ENCODE measurements around the gene KIFC1. TPM values are rescaled to one million over a fixed set of nuclear protein-coding genes. Genes with fewer than 3 reads are reported as not detected.
"Not testable (repeated sequence)": the region's sequence is repeated elsewhere in the genome, so short reads cannot be mapped to it uniquely, and the experiment has no call there.

Gene KIFC1
- total and polyA plus RNA-seq, 9 of the 15 experiments (the other 6 are each of a cell fraction or from before 2014, with no cell fraction given), result 1.3 to 95.2 (median 76.9) TPM

DNA sequence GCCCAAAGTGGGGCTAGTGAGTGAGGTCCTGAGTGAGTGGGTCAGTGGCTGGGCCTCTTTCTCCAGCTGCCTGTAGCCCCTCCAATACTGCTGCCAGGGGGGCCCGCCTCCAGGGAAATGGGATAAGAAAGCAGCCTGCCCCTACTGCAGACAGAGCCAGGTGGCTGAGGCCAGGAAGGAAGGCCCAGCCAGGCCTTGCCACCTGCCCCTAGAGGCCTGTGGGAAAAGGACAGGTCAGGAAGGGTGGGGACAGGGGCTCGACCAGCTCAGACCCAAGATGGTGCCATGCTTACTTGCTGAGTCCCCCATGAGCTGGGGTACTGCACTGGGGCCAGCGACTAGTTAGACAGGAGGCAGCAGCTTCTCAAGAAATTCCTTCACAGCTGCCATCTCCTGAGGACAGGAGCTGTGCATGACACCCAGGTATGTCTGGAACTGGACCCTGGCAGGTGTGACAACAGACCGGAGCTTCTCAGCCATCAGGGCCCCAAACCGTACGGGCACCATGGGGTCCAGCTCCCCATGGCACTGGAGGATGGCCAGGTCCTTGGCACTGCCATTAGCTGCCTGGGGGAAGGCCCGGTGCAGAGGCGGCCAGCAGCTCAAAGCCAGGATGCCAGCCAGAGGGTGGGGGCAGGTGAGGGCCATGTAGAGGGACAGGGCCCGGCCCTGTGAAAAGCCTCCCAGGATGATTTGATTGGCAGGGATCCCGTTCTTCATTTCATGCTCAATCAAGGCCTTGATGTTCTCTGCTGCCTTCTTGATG, 26.2 kb upstream of the KIFC1 start:
- H3K4me2 ChIP-seq (ENCODE audit: insufficient read depth, low read length); H3K36me3 ChIP-seq (ENCODE audit: control insufficient read depth, insufficient read depth, low read length); in situ Hi-C loops (cut with MboI); BruUV-seq (replicated peaks); H3K9me1 ChIP-seq (ENCODE audit: control insufficient read depth, insufficient read depth, low read length); H3K9me3 ChIP-seq (replicated peaks; ENCODE audit: control insufficient read depth, insufficient read depth, low read depth, low read length); intact Hi-C loops (cut with micrococcal nuclease); FAIRE-seq; H3K27me3 ChIP-seq (ENCODE audit: control insufficient read depth in 2 of 2, insufficient read depth in 2 of 2, low read length in 2 of 2); H3K4me3 ChIP-seq; H3K79me2 ChIP-seq (ENCODE audit: control insufficient read depth, insufficient read depth, low read length); H4K20me1 ChIP-seq (replicated peaks; ENCODE audit: control insufficient read depth, insufficient read depth, low read length); TF ChIP-seq NR2C2 (CRISPR knock-in tag; IDR thresholded peaks at IDR 0.05); BRCA1 (IDR thresholded peaks at IDR 0.05); CREB1 (IDR thresholded peaks at IDR 0.05): not testable (repeated sequence)
- POLR2A ChIA-PET, result interaction anchor here (0.6 to 1.7 kb wide), 6 partner anchors 9 to 395 kb away, joined by 3 to 9 read pairs (median 4); no protein-coding TSS in a partner anchor
- H3K9ac ChIP-seq (ENCODE audit: insufficient read depth in 1 of 2, low read depth in 2 of 2, low read length in 2 of 2), result peak overlapping the region; percentile 38 to 72; a peak in 3 of 4 replicates
- WGBS (ENCODE audit: insufficient coverage, low coverage, missing lambda C conversion rate), result 76% methylated on average over 10 of the region's 10 CpGs
- DNase-seq (ENCODE audit: extremely low read depth in 1 of 4, low spot score in 3 of 4), result peak in 2 of 4 experiments; percentile 32 to 51
- H3K4me1 ChIP-seq (replicated peaks in 1 of 2; ENCODE audit: control insufficient read depth in 2 of 2, insufficient read depth in 2 of 2, low read length in 2 of 2), result peaks cover 22 to 26% of the 10 kb centered on the region in 2 experiments
- peak overlapping the region; percentile 21; the same call in 1 of the 2 replicates for H2AFZ ChIP-seq (ENCODE audit: low read depth, low read length)
- peak overlapping the region; percentile 65; the same call in 2 of the 3 replicates for H3K27ac ChIP-seq (ENCODE audit: extremely low read depth, low read depth, low read length)
- CTCF ChIA-PET (ENCODE audit: low intra/inter-chr PET ratio), result interaction anchor here (0.7 kb wide), 1 partner anchor 9 kb away, joined by 5 read pairs; no protein-coding TSS in a partner anchor
- ATAC-seq, result peak; percentile 86
- TF ChIP-seq NR2C2 (tag; IDR thresholded peaks at IDR 0.05), result peak; percentile 18; the same call in 1 of the 2 replicates
- TF ChIP-seq, protein P1, sequence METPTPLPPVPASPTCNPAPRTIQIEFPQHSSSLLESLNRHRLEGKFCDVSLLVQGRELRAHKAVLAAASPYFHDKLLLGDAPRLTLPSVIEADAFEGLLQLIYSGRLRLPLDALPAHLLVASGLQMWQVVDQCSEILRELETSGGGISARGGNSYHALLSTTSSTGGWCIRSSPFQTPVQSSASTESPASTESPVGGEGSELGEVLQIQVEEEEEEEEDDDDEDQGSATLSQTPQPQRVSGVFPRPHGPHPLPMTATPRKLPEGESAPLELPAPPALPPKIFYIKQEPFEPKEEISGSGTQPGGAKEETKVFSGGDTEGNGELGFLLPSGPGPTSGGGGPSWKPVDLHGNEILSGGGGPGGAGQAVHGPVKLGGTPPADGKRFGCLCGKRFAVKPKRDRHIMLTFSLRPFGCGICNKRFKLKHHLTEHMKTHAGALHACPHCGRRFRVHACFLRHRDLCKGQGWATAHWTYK (CRISPR knock-in tag; IDR thresholded peaks at IDR 0.05), result peak; percentile 54; the same call in 1 of the 2 replicates
- TF ChIP-seq, protein P2, sequence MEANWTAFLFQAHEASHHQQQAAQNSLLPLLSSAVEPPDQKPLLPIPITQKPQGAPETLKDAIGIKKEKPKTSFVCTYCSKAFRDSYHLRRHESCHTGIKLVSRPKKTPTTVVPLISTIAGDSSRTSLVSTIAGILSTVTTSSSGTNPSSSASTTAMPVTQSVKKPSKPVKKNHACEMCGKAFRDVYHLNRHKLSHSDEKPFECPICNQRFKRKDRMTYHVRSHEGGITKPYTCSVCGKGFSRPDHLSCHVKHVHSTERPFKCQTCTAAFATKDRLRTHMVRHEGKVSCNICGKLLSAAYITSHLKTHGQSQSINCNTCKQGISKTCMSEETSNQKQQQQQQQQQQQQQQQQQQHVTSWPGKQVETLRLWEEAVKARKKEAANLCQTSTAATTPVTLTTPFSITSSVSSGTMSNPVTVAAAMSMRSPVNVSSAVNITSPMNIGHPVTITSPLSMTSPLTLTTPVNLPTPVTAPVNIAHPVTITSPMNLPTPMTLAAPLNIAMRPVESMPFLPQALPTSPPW (CRISPR knock-in tag; IDR thresholded peaks at IDR 0.05), result 0 out of 2 replicates have a peak, but pooled peaks have one; percentile 10
- 0 out of 2 replicates have a peak, but pooled peaks have one; percentile 4 for TF ChIP-seq GABPB1 (CRISPR knock-in tag; IDR thresholded peaks at IDR 0.05)
- 0 out of 4 replicates have a peak, but pooled peaks of 1 of the 2 experiments have one; percentile 24 for TF ChIP-seq MAZ (CRISPR knock-in tag; conservative IDR thresholded peaks at IDR 0.05 in 1 of 2, IDR thresholded peaks at IDR 0.05 in 1 of 2)
- TF ChIP-seq RBFOX2 (IDR thresholded peaks at IDR 0.05; ENCODE audit: low read depth, low read length), result peak; percentile 45; the same call in 1 of the 2 replicates
- TF ChIP-seq BRCA1 (CRISPR knock-in tag; IDR thresholded peaks at IDR 0.05), result peak; percentile 44; the same call in 1 of the 2 replicates
- TF ChIP-seq CREB1 (CRISPR knock-in tag; IDR thresholded peaks at IDR 0.05), result 0 out of 2 replicates have a peak, but pooled peaks have one; percentile 36
- TF ChIP-seq LCOR (CRISPR knock-in tag; IDR thresholded peaks at IDR 0.05), result 0 out of 2 replicates have a peak, but pooled peaks have one; percentile 17
- peak; percentile 24 to 48 (median 33); a peak in 5 of 6 replicates for TF ChIP-seq CTCF (IDR thresholded peaks at IDR 0.05 in 2 of 3, conservative IDR thresholded peaks at IDR 0.05 in 1 of 3; ENCODE audit: insufficient read depth in 2 of 3, low read depth in 1 of 3, low read length in 3 of 3)
- TF ChIP-seq TFAP4 (CRISPR knock-in tag; IDR thresholded peaks at IDR 0.05; ENCODE audit: borderline replicate concordance), result 0 out of 2 replicates have a peak, but pooled peaks have one; percentile 8
